GM18873 (cell line): ENCODE data around the gene TNIP2.
"Not testable (repeated sequence)": the region's sequence is repeated elsewhere in the genome, so short reads cannot be mapped to it uniquely, and the experiment has no call there.

Source experiments
- ATAC-seq: cut with Tn5 transposase; IDR thresholded peaks from one replicate; pipeline ENCODE4 v1.9.1; 2021; ENCODE audit warnings: mild to moderate bottlenecking, moderate library complexity, moderate number of reproducible peaks; ENCODE audit not compliant: unreplicated experiment, low FRiP score

The TNIP2 gene

DNA sequence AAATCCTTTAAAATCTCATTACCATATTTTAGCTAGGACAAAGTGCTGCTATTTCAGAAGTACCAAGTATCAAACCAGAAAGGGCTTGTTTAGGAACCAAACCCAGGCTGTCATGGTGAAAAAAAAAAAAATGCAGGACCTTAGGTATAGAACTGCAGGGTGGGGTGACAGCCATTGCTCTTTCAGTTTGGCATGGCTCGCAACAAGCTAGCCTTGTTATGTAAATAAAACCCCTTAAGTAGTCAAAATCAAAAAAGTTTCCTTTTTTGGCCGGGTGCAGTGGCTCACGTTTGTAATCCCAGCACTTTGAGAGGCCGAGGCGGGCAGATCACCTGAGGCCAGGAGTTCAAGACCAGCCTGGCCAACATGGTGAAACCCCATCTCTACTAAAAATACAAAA is 24.5 kb upstream of the TNIP2 start:
- not testable (repeated sequence) for ATAC-seq

- no peak for ATAC-seq
Measured at GRCh38 chr4:2771264-2771663, 15.1 kb upstream of the TNIP2 start.

GRCh38 chr4:2768921-2769336 is 12.8 kb upstream of the TNIP2 start:
- no peak for ATAC-seq

DNA sequence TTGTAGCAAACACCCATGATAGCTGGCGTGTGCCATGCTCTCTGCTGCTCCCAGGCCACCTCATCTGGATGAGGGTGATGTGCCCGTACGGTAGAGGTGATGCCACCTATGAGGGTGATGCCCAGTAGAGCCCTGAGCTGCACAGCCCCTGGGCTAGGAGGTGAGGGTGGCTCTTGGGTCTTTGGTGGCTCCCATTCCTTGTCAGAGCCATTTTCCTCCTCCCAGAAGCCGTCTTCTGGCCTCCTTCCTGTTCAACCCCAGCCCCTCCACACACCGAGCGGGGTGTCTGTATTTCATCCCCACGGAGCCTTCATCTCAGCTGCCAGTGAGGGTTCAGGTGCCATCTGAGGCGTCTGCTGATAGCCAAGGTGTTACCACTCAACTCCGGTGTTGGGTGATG is 12.0 kb upstream of the TNIP2 start:
- no peak for ATAC-seq

DNA sequence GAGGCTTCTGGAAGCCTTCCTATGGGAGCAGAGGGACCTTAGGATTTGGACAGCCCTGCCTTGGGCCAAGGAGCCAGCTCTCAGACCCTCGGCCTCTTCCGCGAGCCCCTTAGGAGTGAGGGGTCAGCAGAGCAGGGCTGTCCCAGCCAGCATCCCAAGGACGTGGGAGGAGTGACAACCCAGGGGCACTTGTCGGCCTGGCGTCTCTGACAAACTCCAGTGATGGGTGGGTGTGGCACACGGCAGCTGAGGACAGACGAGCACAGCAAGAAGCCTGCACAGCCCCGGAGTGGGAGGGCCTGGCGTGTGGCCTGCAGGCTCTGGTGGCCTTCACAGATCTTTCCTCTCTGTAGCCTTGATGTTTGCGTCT is 11.6 kb upstream of the TNIP2 start:
- no peak for ATAC-seq

DNA sequence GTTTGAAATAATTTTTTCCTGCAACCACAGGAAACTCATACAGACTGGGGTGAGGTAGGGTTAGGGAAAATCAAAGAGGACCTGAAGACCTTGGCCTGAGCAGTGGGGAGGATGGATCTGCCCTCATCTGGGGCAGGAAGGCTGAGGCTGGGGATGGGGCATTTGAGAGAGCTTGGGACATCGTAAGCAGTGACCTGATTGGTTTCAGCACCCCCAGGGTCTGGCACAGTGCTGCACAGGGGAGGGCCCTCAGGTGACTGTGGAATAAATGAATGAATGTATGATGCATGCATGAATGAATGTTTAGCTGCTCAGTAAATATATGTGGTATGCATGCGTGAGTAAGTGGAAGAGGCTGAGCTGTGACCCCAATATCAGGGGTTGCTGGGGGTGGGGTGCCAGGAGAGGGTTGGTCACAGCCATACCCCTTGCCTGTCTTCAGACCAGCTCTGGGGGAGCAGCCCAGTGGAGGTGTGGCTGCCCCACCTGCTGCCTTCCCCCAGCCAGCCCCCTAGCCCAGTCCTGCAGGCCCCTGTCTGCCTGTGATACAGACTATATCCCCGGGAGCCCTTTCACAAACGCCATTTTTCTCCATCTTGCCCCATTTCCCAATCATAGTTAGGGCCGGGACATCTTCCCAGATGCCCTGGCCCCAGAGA is 11.0 kb upstream of the TNIP2 start:
- no peak for ATAC-seq

GRCh38 chr4:2765832-2766526 is 9.8 kb upstream of the TNIP2 start:
- no peak for ATAC-seq

- ATAC-seq, result no peak
Measured at GRCh38 chr4:2763511-2763967, 7.4 kb upstream of the TNIP2 start.

- not testable (repeated sequence) for ATAC-seq
Measured at GRCh38 chr4:2762486-2763370, 6.6 kb upstream of the TNIP2 start.

DNA sequence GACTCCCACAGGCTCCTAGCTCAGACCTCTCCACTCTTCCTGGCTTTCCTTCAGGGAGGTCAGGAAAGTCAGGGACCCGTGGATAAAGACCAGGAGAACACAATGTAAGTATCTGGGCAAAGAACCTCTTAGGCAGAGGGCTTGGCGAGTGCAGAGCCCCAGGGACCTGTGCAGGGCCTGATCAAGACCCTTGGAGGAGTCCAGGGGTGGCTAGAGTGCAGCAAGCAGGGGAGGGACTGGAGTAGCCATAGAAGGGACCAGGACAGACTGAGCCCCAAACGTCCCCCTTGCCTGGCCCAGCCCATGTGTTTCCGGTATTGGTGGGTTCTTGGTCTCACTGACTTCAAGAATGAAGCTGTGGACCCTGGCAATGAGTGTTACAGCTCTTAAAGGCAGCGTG is 5.9 kb upstream of the TNIP2 start:
- ATAC-seq, result no peak

GRCh38 chr4:2761035-2761923 is 5.1 kb upstream of the TNIP2 start:
- ATAC-seq, result no peak

DNA sequence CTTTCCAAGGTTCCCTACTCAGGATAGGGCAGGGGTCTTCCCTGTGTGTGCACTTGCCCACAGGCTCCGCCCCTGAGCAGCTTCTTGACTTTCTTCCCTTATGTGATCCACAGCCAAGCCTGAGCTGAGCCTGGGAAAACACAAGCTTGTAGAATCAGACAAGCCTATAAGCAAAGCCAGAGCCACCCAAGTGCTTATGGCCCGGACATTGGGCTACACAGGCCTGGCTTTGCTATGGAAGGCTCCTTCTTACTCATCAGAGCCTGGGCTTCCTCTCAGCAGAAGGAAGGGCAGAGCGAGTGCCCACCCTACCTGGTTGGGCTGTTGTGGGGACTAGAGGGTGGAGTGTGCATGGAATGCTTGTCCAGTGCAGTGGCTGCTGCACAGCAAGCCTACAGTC is 1.3 kb upstream of the TNIP2 start:
- no peak for ATAC-seq

GRCh38 chr4:2756691-2757350 is 685 bp upstream of the TNIP2 start:
- no peak for ATAC-seq

- ATAC-seq, result no peak
Measured at GRCh38 chr4:2754848-2755819, 1.0 kb downstream of the TNIP2 start.

DNA sequence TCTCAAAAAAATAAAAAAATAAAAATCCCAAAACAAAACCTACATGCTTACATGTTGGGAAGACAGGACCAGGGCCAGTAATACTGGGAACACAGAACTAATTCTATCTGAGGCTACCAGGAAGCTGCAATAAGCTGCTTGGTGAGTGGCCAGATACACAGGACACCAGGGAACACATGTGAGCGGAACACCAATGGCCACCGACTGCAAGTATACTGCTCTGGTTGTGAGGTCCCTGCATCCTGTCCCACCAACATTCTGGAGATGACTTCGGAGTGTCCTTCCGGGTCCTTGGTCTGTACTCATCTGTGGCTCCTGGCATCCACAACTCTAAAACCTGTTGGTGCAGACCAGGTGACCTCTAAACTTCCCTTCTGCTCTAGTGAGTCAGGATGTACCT is 2.7 kb downstream of the TNIP2 start:
- ATAC-seq, result no peak

DNA sequence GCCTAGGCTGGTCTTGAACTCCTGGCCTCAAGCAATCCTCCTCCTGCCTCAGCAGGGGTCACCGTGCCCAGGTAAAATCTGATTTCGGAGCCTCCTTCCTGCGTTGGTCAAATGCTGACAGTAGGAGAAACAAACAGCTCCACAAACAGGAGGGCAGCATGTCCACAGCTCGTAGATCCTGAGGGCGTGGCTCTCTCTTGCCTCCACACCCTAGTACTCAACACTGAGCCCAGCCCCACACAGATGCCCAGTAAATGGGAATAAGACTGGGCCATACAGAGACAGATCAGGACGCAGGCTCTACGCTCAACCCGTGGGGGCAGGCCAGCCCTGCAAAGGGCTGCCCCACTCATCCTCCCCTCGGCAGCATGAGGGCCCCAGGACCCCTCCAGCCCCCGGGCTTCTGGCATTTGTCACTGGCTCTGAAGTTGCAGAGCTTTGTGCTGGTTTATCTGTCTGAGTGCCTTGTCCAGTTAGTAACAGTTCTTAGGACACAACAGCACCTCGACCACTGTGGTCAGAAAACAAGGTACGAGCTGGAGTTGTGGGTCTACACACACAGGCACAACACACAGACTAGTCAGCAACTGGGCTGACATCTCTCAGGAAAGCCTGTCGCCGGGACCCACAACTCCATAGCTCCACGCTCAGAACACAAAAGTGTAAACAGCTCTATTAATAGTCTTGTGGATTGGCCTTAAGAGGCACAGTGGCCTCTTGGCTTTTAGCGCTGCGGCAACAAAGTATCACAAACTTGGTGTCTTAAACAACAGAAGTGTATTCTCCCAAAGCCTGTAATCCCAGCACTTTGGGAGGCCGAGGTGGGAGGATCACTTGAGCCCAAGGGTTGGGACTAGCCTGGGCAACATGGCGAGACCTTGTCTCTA is 5.2 kb downstream of the TNIP2 start:
- ATAC-seq, result no peak

GRCh38 chr4:2746891-2747695 is 9.0 kb downstream of the TNIP2 start:
- ATAC-seq, result no peak
